Tibial nerve (tissue), 4 donors: ENCODE data around the gene ARHGAP26.

Experiments used
- CTCF ChIP-seq, 5 experiments: fragments of 200-600 bp in 3 of 5; fragments of 450-650 bp in 2 of 5; sonication (generic) in 3 of 5; IDR thresholded peaks; one replicate each; pipeline ENCODE4 v1.5.1; 2016 to 2019; ENCODE audit warnings: antibody characterized with exemption in 5 of 5, mild to moderate bottlenecking in 3 of 5, moderate library complexity in 2 of 5
- EP300 ChIP-seq, 2 donors: sonication (generic); formaldehyde crosslinking; IDR thresholded peaks; one replicate each; pipeline ENCODE4 v1.6.1; 2017; ENCODE audit warnings: antibody characterized with exemption in 2 of 2, mild to moderate bottlenecking in 1 of 2
- POLR2A ChIP-seq, 2 donors: fragments of 450-650 bp; IDR thresholded peaks; one replicate each; pipeline ENCODE4 v1.6.1; 2017; ENCODE audit warnings: antibody characterized with exemption in 2 of 2, mild to moderate bottlenecking in 2 of 2, moderate library complexity in 2 of 2

- TF ChIP-seq CTCF (IDR thresholded peaks at IDR 0.05) (no peak), POLR2A (IDR thresholded peaks at IDR 0.05) (no peak), EP300 (IDR thresholded peaks at IDR 0.05) (no peak)
These were observed 381.0 kb downstream of the ARHGAP26 start for GRCh38 chr5:143151056-143151700.
